ENCODE data around the gene GPBP1.
A peak's percentile ranks its signal among the peaks of the same experiment; 100 is the strongest.
"Not testable (repeated sequence)": the region's sequence is repeated elsewhere in the genome, so short reads cannot be mapped to it uniquely, and the experiment has no call there.

Gene GPBP1

GRCh38 chr5:57292336-57292735 lies 118.5 kb downstream of the GPBP1 start:
- no peak for DNase-seq

- peak; percentile 60 for DNase-seq
Observed at GRCh38 chr5:57298295-57298984, 124.6 kb downstream of the GPBP1 start.

GRCh38 chr5:57298985-57299491 lies 125.2 kb downstream of the GPBP1 start:
- DNase-seq, result peak; percentile 62

DNA sequence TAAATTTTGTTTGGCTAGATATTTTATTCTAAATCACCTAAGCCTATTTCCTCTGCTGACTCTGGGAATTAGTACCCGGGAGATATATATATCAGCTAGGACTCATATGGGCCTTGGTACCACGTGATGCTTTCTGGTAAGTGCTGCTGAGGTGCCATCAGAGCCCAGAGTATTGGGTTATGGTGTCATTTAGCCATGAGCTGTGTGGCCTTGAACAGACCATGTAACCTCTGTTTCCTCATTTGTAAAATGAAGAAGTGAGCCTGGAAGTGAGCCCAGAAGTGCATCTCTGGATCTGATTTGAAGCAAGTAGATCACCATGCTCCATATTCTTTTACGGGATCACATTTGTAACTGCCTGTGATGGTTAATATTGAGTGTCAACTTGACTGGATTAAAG lies 126.1 kb downstream of the GPBP1 start:
- no peak for DNase-seq

- DNase-seq, result no peak
Observed at GRCh38 chr5:57302164-57302563, 128.3 kb downstream of the GPBP1 start.

DNA sequence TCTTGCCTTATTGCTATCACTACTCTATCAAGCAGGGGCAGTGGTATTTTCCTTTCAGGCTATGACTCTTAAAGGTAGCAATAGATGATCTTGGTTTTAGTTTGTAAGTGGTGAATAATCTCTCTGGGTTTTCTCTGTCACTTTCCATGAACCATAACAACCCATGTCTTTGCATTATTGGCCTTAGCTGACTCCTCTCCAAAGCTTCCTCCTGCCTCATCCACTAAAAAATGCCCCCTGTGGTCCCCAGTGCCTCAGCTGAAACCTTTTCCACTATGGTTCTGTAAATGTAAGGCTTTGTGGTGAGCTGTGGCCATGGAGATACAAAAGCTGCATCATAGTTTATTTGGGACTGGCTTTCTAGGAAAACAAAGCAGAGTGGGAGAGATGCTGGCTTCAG lies 128.8 kb downstream of the GPBP1 start:
- no peak for DNase-seq

- no peak for DNase-seq
Observed at GRCh38 chr5:57303985-57304384, 130.1 kb downstream of the GPBP1 start.

GRCh38 chr5:57304931-57305330 lies 131.1 kb downstream of the GPBP1 start:
- DNase-seq, result no peak

- DNase-seq, result no peak
Observed at GRCh38 chr5:57306359-57306758, 132.5 kb downstream of the GPBP1 start.

DNA sequence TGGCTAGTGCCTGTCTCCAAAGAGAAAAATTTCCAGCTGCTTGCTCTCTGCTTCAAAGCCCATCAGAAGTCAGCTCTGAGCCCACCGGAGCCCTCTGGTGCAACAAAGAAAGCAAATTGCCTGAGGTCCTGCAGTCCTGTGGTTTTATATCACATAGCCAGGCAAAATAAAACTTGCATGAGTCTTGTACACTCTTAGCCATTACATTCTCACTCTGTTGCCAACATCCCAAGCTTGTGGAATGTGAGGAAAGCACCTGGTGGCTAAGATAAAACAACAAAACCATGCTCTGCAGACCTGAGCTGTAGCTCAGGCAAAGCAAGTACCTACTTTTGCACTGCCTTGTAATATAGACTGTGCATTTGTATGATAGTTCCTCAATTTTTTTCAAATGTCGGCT lies 133.7 kb downstream of the GPBP1 start:
- no peak for DNase-seq

GRCh38 chr5:57309022-57309421 lies 135.2 kb downstream of the GPBP1 start:
- not testable (repeated sequence) for DNase-seq

DNA sequence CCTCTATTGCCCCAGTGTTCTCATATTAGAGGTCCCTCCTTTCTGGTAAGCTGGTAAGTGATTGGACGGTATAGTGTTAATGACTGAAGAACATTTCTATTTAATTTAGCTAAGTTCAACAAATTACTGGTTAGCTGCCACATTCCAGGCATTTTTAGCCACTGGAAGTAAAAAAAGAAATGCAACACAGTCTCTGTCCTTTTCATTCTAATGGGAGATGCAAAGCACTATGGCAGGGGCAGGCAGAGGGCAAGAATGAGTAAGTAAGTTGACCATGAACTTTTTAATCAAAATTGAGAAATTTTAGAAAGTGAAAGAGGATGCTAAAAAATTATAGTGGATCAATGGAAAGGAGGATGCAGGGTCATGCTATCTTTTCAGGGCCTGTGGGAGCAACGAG lies 137.4 kb downstream of the GPBP1 start:
- no peak for DNase-seq

DNA sequence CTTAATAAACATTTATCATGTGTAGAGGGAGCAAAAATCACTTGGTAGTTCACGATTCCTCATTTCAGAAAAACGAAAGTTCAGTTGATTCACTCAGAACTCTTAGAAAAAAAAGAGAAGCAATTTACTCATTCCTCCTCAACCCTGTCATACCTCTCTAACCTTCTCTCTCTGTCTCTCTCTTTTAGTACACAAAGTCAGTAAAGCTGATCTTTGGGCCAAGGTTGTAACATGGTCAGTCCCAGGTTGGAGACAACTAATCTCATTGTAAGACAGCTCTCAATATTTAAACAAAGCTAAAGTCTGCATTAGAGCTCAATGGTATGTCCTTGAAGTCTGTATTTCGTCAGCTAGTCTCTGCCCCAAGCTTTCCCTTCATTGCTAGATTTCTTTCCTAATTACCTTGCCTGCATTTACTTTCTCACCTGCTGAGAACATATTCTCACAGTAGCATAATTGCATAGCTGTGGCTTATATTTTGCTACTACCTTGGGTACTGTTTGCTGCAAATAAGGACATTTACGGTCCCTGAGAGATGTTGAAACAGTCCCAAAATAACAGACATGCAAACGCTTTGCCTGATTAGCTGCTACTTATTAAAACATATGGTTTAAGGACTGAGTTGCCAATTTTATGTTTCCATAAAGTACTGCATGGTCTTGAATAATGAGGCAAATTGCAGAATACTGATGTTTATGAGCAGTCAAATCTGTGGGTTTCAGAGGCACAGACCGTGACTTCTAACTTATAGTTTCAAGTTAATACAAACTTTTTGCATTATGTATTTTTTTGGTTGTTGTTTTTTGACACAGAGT lies 138.3 kb downstream of the GPBP1 start:
- no peak for DNase-seq

GRCh38 chr5:57313716-57314115 lies 139.9 kb downstream of the GPBP1 start:
- no peak for DNase-seq

Data from NCI-H1105 treated with DMSO at 0.1 percent for 48 hours (cell line).